Breast epithelium (tissue), 4 donors: ENCODE results near the gene RASA3. TPM values are rescaled to one million over a fixed set of nuclear protein-coding genes. Genes with fewer than 3 reads are reported as not detected.

Source experiments
- DNase-seq, 2 donors: peaks; one replicate each; pipeline ENCODE4 v3.0.0-alpha.2; 2019; ENCODE audit warnings: low spot score in 2 of 2
- H3K27ac ChIP-seq, 2 donors: fragments of 200-600 bp; sonication (generic) in 1 of 2; one replicate each; pipeline ENCODE4 v1.5.1; 2016 to 2019; ENCODE audit warnings: mild to moderate bottlenecking in 1 of 2
- H3K27me3 ChIP-seq, 2 donors: fragments of 200-600 bp; sonication (generic) in 1 of 2; one replicate each; pipeline versions ENCODE4 v1.5.1 to v1.6.0; 2017 to 2019; ENCODE audit warnings: control low read depth in 1 of 2, mild to moderate bottlenecking in 1 of 2
- H3K36me3 ChIP-seq: fragments of 200-600 bp; one replicate; pipeline ENCODE4 v1.5.1; 2019
- H3K4me1 ChIP-seq, 2 donors: fragments of 200-600 bp; sonication (generic); one replicate each; pipeline ENCODE4 v1.5.1; 2016 to 2019; ENCODE audit warnings: control low read depth in 1 of 2
- H3K4me3 ChIP-seq, 3 donors: fragments of 200-600 bp; sonication (generic); 1 replicate in 2 of 3; 2 replicates in 1 of 3; pipeline ENCODE4 v1.5.1; 2016 to 2019; ENCODE audit warnings: mild to moderate bottlenecking in 3 of 3, moderate library complexity in 2 of 3
- H3K9me3 ChIP-seq, 2 donors: fragments of 200-600 bp; sonication (generic) in 1 of 2; one replicate each; pipeline ENCODE4 v1.5.1; 2016 to 2019; ENCODE audit warnings: control low read depth in 1 of 2
- POLR2A ChIP-seq: fragments of 450-650 bp; IDR thresholded peaks from one replicate; pipeline ENCODE4 v1.6.1; 2016; ENCODE audit warnings: antibody characterized with exemption, mild to moderate bottlenecking, moderate library complexity
- POLR2AphosphoS5 ChIP-seq, 3 donors: sonication (generic); formaldehyde crosslinking; IDR thresholded peaks; one replicate each; pipeline ENCODE4 v1.6.1; 2017; ENCODE audit warnings: antibody characterized with exemption in 3 of 3
- intact Hi-C: fragments of 100-400 bp; cut with DNase I; formaldehyde crosslinking; loops from one replicate; pipeline ENCODE4 v1.15.1; 2023; ENCODE audit warnings: low total_unique reads
- total RNA-seq, 3 donors: library from RNA; depleted of rRNA; stranded (reverse); fragments of >200 nt; gene quantifications; one replicate each; pipeline ENCODE4 v1.1.0, GENCODE V29; 2016
- TF ChIP-seq, protein P1 (sequence below), 3 donors: fragments of 450-650 bp; IDR thresholded peaks; one replicate each; pipeline ENCODE4 v1.5.1; 2016 to 2017; ENCODE audit warnings: antibody characterized with exemption in 3 of 3, mild to moderate bottlenecking in 3 of 3, moderate library complexity in 3 of 3

The RASA3 gene
- total RNA-seq, 3 donors from 2014 or later, result 14.2 to 54.9 (median 31.5) TPM

GRCh38 chr13:114174529-114174961, 42.1 kb upstream of the RASA3 start:
- DNase-seq, result no peak
- intact Hi-C loops, result no loop called here
- Histone ChIP-seq H3K4me3 (no peak overlapping the region), H3K9me3 (peaks cover 23 to 26% of the 10 kb centered on the region in 2 donors), H3K36me3 (no peaks in the 10 kb centered on the region), H3K4me1 (no peaks in the 10 kb centered on the region), H3K27me3 (no peaks in the 10 kb centered on the region), H3K27ac (no peak overlapping the region)
- TF ChIP-seq POLR2AphosphoS5 (IDR thresholded peaks at IDR 0.05) (no peak), POLR2A (no peak)
- TF ChIP-seq, protein P1, sequence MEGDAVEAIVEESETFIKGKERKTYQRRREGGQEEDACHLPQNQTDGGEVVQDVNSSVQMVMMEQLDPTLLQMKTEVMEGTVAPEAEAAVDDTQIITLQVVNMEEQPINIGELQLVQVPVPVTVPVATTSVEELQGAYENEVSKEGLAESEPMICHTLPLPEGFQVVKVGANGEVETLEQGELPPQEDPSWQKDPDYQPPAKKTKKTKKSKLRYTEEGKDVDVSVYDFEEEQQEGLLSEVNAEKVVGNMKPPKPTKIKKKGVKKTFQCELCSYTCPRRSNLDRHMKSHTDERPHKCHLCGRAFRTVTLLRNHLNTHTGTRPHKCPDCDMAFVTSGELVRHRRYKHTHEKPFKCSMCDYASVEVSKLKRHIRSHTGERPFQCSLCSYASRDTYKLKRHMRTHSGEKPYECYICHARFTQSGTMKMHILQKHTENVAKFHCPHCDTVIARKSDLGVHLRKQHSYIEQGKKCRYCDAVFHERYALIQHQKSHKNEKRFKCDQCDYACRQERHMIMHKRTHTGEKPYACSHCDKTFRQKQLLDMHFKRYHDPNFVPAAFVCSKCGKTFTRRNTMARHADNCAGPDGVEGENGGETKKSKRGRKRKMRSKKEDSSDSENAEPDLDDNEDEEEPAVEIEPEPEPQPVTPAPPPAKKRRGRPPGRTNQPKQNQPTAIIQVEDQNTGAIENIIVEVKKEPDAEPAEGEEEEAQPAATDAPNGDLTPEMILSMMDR (IDR thresholded peaks at IDR 0.05), result no peak

DNA sequence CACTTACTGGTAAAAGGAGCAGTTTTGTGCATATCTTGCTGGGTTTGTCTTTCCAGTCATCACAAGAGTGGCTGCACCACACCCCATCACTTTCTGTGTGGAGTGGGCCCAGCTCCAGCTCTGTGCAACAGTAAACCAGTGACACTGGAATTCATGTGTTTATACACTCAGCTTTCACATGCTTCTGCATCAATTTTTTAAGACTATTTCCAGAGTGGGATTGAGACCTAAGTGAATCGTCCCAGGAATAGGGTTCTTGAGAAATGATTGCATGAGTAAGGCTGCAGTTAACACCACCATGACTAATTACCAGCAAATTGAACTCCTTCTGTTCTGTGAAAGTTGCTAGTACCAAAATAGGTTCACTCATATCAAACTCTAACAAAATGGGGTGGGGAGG, 41.3 kb upstream of the RASA3 start:
- TF ChIP-seq, protein P1 (IDR thresholded peaks at IDR 0.05), result no peak
- no peak for TF ChIP-seq POLR2AphosphoS5 (IDR thresholded peaks at IDR 0.05)
- no peak for TF ChIP-seq POLR2A
- no peak for DNase-seq
- Histone ChIP-seq H3K27ac (no peak overlapping the region), H3K4me3 (no peak overlapping the region), H3K36me3 (no peaks in the 10 kb centered on the region), H3K27me3 (no peaks in the 10 kb centered on the region), H3K4me1 (no peaks in the 10 kb centered on the region), H3K9me3 (peaks cover 23 to 26% of the 10 kb centered on the region in 2 donors)
- intact Hi-C loops, result no loop called here

DNA sequence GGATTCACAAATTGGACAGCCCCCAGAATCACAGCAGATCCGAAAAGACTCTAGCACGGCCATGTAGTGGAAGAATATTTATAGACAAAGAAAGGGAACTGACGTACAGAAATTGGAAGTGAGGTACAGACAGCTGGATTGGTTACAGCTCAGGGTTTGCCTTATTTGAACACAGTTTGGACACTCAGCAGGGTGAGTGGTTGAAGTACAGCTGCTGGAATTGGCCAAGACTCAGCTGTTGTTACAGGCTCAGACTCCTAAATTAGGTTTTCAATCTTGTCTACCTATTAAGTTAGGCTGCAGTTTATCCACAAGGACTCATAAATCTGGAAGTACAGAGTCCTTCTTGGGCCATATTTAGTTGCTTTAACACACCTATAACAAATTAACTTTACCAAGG, 40.8 kb upstream of the RASA3 start:
- intact Hi-C loops, result no loop called here
- Histone ChIP-seq H3K4me3 (no peak overlapping the region), H3K9me3 (peaks cover 23 to 26% of the 10 kb centered on the region in 2 donors), H3K27ac (no peak overlapping the region), H3K27me3 (no peaks in the 10 kb centered on the region), H3K4me1 (no peaks in the 10 kb centered on the region), H3K36me3 (no peaks in the 10 kb centered on the region)
- DNase-seq, result no peak
- TF ChIP-seq POLR2A (no peak), POLR2AphosphoS5 (IDR thresholded peaks at IDR 0.05) (no peak)
- TF ChIP-seq, protein P1 (IDR thresholded peaks at IDR 0.05), result no peak

DNA sequence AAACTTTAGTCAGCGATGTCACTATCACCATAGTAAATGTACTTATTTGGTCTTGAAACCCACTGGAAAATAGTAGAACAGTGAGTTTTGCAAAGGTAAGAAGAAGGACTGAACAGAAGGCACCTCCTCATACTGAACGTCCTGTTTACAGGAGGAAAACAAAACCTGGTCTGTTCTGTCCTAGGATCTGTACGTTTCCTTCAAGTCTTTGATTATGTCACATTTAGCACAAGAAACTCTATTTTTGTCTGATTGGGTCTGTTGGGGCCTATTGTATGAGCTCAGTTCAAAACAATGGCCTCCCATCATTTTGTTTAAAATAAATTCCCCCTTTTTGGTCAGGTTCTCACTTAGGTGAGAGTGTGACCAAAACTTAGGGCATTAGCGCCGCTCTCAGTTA, 35.5 kb upstream of the RASA3 start:
- intact Hi-C loops, result no loop called here
- DNase-seq, result no peak
- H3K4me1 ChIP-seq, result peaks cover 4 to 5% of the 10 kb centered on the region in 2 donors
- no peak for TF ChIP-seq POLR2A
- TF ChIP-seq, protein P1 (IDR thresholded peaks at IDR 0.05), result no peak
- no peak for TF ChIP-seq POLR2AphosphoS5 (IDR thresholded peaks at IDR 0.05)
- no peak overlapping the region for H3K27ac ChIP-seq
- H3K27me3 ChIP-seq, result no peaks in the 10 kb centered on the region
- no peaks in the 10 kb centered on the region for H3K36me3 ChIP-seq
- peaks cover 8 to 16% of the 10 kb centered on the region in 2 donors for H3K9me3 ChIP-seq
- no peak overlapping the region for H3K4me3 ChIP-seq

- peaks cover 4 to 7% of the 10 kb centered on the region in 2 donors for H3K4me1 ChIP-seq
- H3K27me3 ChIP-seq, result no peaks in the 10 kb centered on the region
- no peaks in the 10 kb centered on the region for H3K36me3 ChIP-seq
- H3K27ac ChIP-seq, result peak overlapping the region in 1 of 2 donors; percentile 66
- intact Hi-C loops, result no loop called here
- no peak overlapping the region for H3K4me3 ChIP-seq
- peaks cover 4 to 12% of the 10 kb centered on the region in 2 donors for H3K9me3 ChIP-seq
- no peak for TF ChIP-seq POLR2A
- TF ChIP-seq, protein P1 (IDR thresholded peaks at IDR 0.05), result no peak
- no peak for DNase-seq
These were observed 35.0 kb upstream of the RASA3 start for GRCh38 chr13:114167426-114167825.
